Vagina (tissue), 2 donors: ENCODE results near the gene MIOS.

Source experiments
- POLR2A ChIP-seq, 2 donors: fragments of 450-650 bp; IDR thresholded peaks; one replicate each; pipeline ENCODE4 v1.6.1; 2017; ENCODE audit warnings: antibody characterized with exemption in 2 of 2, mild to moderate bottlenecking in 2 of 2, moderate library complexity in 2 of 2
- TF ChIP-seq, protein P1 (sequence below), 3 experiments: fragments of 450-650 bp in 2 of 3; fragments of 200-600 bp in 1 of 3; sonication (generic) in 1 of 3; IDR thresholded peaks; one replicate each; pipeline ENCODE4 v1.5.1; 2017 to 2019; ENCODE audit warnings: antibody characterized with exemption in 3 of 3, mild to moderate bottlenecking in 2 of 3, moderate library complexity in 2 of 3

DNA sequence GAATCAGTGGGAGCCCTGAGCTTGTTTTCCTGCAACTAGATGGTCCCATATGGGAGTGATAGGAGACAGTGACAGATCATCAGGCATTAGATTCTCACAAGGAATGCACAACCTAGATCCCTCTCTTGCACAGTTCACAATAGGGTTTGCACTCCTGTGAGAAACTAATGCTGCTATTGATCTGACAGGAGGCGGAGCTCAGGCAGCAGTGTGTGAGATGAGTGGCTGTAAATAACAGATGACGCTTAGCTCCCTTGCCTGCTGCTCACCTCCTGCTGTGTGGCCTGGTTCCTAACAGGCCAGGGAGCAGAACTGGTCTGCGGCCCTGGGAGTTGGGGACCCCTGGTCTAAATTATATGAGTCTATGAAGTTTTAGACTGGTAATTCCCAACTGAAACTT, 3.9 kb downstream of the MIOS start:
- TF ChIP-seq, protein P1, sequence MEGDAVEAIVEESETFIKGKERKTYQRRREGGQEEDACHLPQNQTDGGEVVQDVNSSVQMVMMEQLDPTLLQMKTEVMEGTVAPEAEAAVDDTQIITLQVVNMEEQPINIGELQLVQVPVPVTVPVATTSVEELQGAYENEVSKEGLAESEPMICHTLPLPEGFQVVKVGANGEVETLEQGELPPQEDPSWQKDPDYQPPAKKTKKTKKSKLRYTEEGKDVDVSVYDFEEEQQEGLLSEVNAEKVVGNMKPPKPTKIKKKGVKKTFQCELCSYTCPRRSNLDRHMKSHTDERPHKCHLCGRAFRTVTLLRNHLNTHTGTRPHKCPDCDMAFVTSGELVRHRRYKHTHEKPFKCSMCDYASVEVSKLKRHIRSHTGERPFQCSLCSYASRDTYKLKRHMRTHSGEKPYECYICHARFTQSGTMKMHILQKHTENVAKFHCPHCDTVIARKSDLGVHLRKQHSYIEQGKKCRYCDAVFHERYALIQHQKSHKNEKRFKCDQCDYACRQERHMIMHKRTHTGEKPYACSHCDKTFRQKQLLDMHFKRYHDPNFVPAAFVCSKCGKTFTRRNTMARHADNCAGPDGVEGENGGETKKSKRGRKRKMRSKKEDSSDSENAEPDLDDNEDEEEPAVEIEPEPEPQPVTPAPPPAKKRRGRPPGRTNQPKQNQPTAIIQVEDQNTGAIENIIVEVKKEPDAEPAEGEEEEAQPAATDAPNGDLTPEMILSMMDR (IDR thresholded peaks at IDR 0.05), result no peak
- no peak for TF ChIP-seq POLR2A (IDR thresholded peaks at IDR 0.05)
